K562 (cell line): ENCODE measurements around the gene CTBP2. TPM values are rescaled to one million over a fixed set of nuclear protein-coding genes. Genes with fewer than 3 reads are reported as not detected.

Experiments
- ATAC-seq: fragments of 200-7000 bp; cut with Tn5 transposase; 3 replicates; pipeline ENCODE4 v1.9.1; 2020; ENCODE audit warnings: moderate library complexity
- BruUV-seq: library from RNA; stranded (reverse); fragments of 400-500 nt; replicated peaks from 2 replicates; lab custom pipeline; 2021; lab: Mats Ljungman, UMichigan
- CTCF ChIA-PET: fragments of 300-600 bp; formaldehyde crosslinking; extraction: SDS; loops from one replicate; lab custom pipeline; 2021; ENCODE audit warnings: low intra/inter-chr PET ratio; lab: Yijun Ruan, JAX
- POLR2A ChIA-PET: fragments of 300-600, 350-650 bp; sonication (Branson Sonifier 250); formaldehyde crosslinking; extraction: SDS; loops from one replicate; lab custom pipeline; 2021; ENCODE audit warnings: antibody characterized with exemption, inconsistent platforms; lab: Yijun Ruan, JAX
- DNase-seq, 4 experiments: peaks; one replicate each; pipeline versions ENCODE4 v3.0.0 to v3.0.0-alpha.2; 2011 to 2018; ENCODE audit warnings: low spot score in 3 of 4, mixed read lengths in 3 of 4; ENCODE audit errors: extremely low read depth in 1 of 4
- FAIRE-seq: peaks from 2 replicates; lab custom pipeline; 2011; peaks lifted over from hg19 to GRCh38; lab: Jason Lieb, UNC
- H2AFZ ChIP-seq: 2 replicates; pipeline ENCODE4 v1.6.0; 2011; ENCODE audit warnings: low read depth, low read length, control low read depth, inconsistent platforms
- H3K27ac ChIP-seq: fragments of 200-600 bp; 3 replicates; pipeline ENCODE4 v1.8.0; 2011; ENCODE audit warnings: low read depth, mild to moderate bottlenecking, control low read depth, inconsistent platforms, low read length, moderate library complexity, mixed read lengths; ENCODE audit errors: extremely low read depth
- H3K27me3 ChIP-seq, 2 experiments: fragments of 300-600 bp in 1 of 2; 2 replicates in 1 of 2; 3 replicates in 1 of 2; pipeline versions ENCODE4 v1.6.0 to v1.8.0; 2011; ENCODE audit warnings: inconsistent platforms in 2 of 2, low read length in 2 of 2, mild to moderate bottlenecking in 1 of 2, mixed read lengths in 1 of 2, moderate library complexity in 1 of 2; ENCODE audit not compliant: control insufficient read depth in 2 of 2, insufficient read depth in 2 of 2
- H3K36me3 ChIP-seq: fragments of 300-600 bp; 3 replicates; pipeline ENCODE4 v1.8.0; 2011; ENCODE audit warnings: mild to moderate bottlenecking, low read length, inconsistent platforms; ENCODE audit not compliant: control insufficient read depth, insufficient read depth
- H3K4me1 ChIP-seq, 2 experiments: fragments of 200-600 bp in 1 of 2; replicated peaks in 1 of 2; 2 replicates in 1 of 2; 3 replicates in 1 of 2; pipeline versions ENCODE4 v1.5.1 to v1.8.0; 2011; ENCODE audit warnings: inconsistent platforms in 2 of 2, low read length in 2 of 2, mild to moderate bottlenecking in 1 of 2, mixed read lengths in 1 of 2, moderate library complexity in 1 of 2; ENCODE audit not compliant: control insufficient read depth in 2 of 2, insufficient read depth in 2 of 2
- H3K4me2 ChIP-seq: 2 replicates; pipeline ENCODE4 v1.6.1; 2011; ENCODE audit warnings: low read length, control low read depth, inconsistent platforms, mixed read lengths; ENCODE audit not compliant: insufficient read depth
- H3K4me3 ChIP-seq: fragments of 200-600 bp; sonication (generic), shearing (Covaris generic); 2 replicates; pipeline ENCODE4 v1.5.1; 2016; ENCODE audit warnings: control low read depth, inconsistent platforms
- H3K79me2 ChIP-seq: fragments of 200-600 bp; 3 replicates; pipeline ENCODE4 v1.8.0; 2011; ENCODE audit warnings: low read length, inconsistent platforms; ENCODE audit not compliant: control insufficient read depth, insufficient read depth
- H3K9ac ChIP-seq, 2 experiments: 2 replicates each; pipeline versions ENCODE4 v1.6.0 to v1.6.1; 2011; ENCODE audit warnings: low read depth in 2 of 2, low read length in 2 of 2, control low read depth in 1 of 2, inconsistent platforms in 1 of 2, mild to moderate bottlenecking in 1 of 2, mixed read lengths in 1 of 2; ENCODE audit not compliant: insufficient read depth in 1 of 2
- H3K9me1 ChIP-seq: one replicate; pipeline ENCODE4 v1.6.0; 2011; ENCODE audit warnings: inconsistent platforms, mild to moderate bottlenecking, low read length, moderate library complexity; ENCODE audit not compliant: control insufficient read depth, insufficient read depth
- H3K9me3 ChIP-seq: replicated peaks from 2 replicates; pipeline ENCODE4 v1.5.1; 2011; ENCODE audit warnings: low read depth, low read length, inconsistent platforms; ENCODE audit not compliant: control insufficient read depth, insufficient read depth
- H4K20me1 ChIP-seq: replicated peaks from 2 replicates; pipeline ENCODE4 v1.6.1; 2011; ENCODE audit warnings: low read length, inconsistent platforms, mixed read lengths; ENCODE audit not compliant: control insufficient read depth, insufficient read depth
- FOXA3 ChIP-seq, 2 experiments: fragments of 450-650 bp in 1 of 2; sonication (generic) in 1 of 2; formaldehyde crosslinking; IDR thresholded peaks in 1 of 2; conservative IDR thresholded peaks in 1 of 2; 2 replicates each; pipeline versions ENCODE4 v1.4.0 to v1.8.0; 2020 to 2022; ENCODE audit warnings: mild to moderate bottlenecking in 2 of 2, missing genetic modification reagents in 1 of 2
- HOMEZ ChIP-seq: fragments of 250-450 bp; sonication (Bioruptor Pico); IDR thresholded peaks from 2 replicates; pipeline ENCODE4 v1.4.0; 2020; ENCODE audit warnings: mild to moderate bottlenecking, moderate library complexity
- MCM5 ChIP-seq: fragments of 450-650 bp; IDR thresholded peaks from 2 replicates; pipeline ENCODE4 v1.6.1; 2016; ENCODE audit warnings: low read depth
- MEIS2 ChIP-seq: fragments of 450-650 bp; IDR thresholded peaks from 2 replicates; pipeline ENCODE4 v1.6.1; 2014; ENCODE audit warnings: mild to moderate bottlenecking; ENCODE audit not compliant: partially characterized antibody
- MIER1 ChIP-seq: fragments of 450-650 bp; IDR thresholded peaks from 2 replicates; pipeline ENCODE4 v1.6.1; 2016; ENCODE audit warnings: antibody characterized with exemption, mild to moderate bottlenecking, low read depth
- NFE2 ChIP-seq: IDR thresholded peaks from 2 replicates; pipeline ENCODE4 v1.6.1; 2014; ENCODE audit warnings: antibody characterized with exemption, low read depth
- PHF21A ChIP-seq: fragments of 450-650 bp; IDR thresholded peaks from 2 replicates; pipeline ENCODE4 v1.6.1; 2017; ENCODE audit warnings: low read depth, borderline replicate concordance
- RBM15 ChIP-seq: fragments of 200-400 bp; formaldehyde crosslinking; IDR thresholded peaks from 2 replicates; pipeline ENCODE4 v1.6.1; 2018; ENCODE audit warnings: mild to moderate bottlenecking, low read length, moderate library complexity; ENCODE audit not compliant: insufficient read depth
- SAFB ChIP-seq: fragments of 200-400 bp; formaldehyde crosslinking; IDR thresholded peaks from 2 replicates; pipeline ENCODE4 v1.6.1; 2017; ENCODE audit warnings: low read depth, low read length, borderline replicate concordance
- THRB ChIP-seq: fragments of 450-650 bp; formaldehyde crosslinking; conservative IDR thresholded peaks from 2 replicates; pipeline ENCODE4 v1.4.0; 2022; ENCODE audit warnings: mild to moderate bottlenecking, missing genetic modification characterization
- ZNF232 ChIP-seq: sonication (generic); formaldehyde crosslinking; IDR thresholded peaks from 2 replicates; pipeline ENCODE4 v1.8.0; 2022; ENCODE audit warnings: mild to moderate bottlenecking, missing genetic modification reagents
- ZNF699 ChIP-seq: fragments of 250-450 bp; sonication (Bioruptor Pico); IDR thresholded peaks from 2 replicates; pipeline ENCODE4 v1.8.0; 2021; ENCODE audit warnings: mild to moderate bottlenecking, moderate library complexity; ENCODE audit not compliant: insufficient replicate concordance
- WGBS: fragments of 100-300 bp; shearing (Covaris generic); methylation state at CpG from one replicate; pipeline ENCODE4 v1.1.6; 2016; ENCODE audit warnings: low coverage, mixed read lengths; ENCODE audit not compliant: insufficient coverage; ENCODE audit errors: missing lambda C conversion rate; 5-methylcytosine and 5-hydroxymethylcytosine counted together
- in situ Hi-C: fragments of 300-500 bp; cut with MboI; formaldehyde crosslinking; loops from 4 replicates; pipeline ENCODE4 v1.15.0; 2018; ENCODE audit warnings: inconsistent platforms, mixed read lengths
- intact Hi-C: fragments of 100-400 bp; cut with micrococcal nuclease; formaldehyde crosslinking; loops from 2 replicates; pipeline ENCODE4 v1.14.2; 2022
- polyA plus RNA-seq, 8 experiments: library from polyadenylated mRNA; depleted of rRNA in 4 of 8; stranded (reverse) in 5 of 8; unstranded in 3 of 8; fragments of >200 nt; fragmentation: Nextera tagmentation in 2 of 8; fragmentation: Illumina TruSeq in 1 of 8; extraction: Ambion mirVana in 2 of 8; extraction: Trizol in 1 of 8; gene quantifications; 2 replicates each; pipeline versions ENCODE4 v1.2.1 to v1.2.3, GENCODE V29; 2011 to 2014; ENCODE audit warnings: inconsistent platforms in 1 of 8, missing spikeins in 1 of 8
- total RNA-seq, 7 experiments: library from RNA; depleted of rRNA in 6 of 7; stranded (reverse); fragments of >200 nt in 6 of 7; fragmentation: Illumina TruSeq in 2 of 7; extraction: Trizol in 2 of 7; gene quantifications; 2 replicates each; pipeline versions ENCODE4 v1.2.1 to v1.2.3, GENCODE V29; 2011 to 2021; ENCODE audit warnings: low replicate concordance in 1 of 7

Gene CTBP2
- total and polyA plus RNA-seq, 9 of the 15 experiments (the other 6 are each of a cell fraction or from before 2014, with no cell fraction given), result 1.3 to 8.8 (median 5.1) TPM

DNA sequence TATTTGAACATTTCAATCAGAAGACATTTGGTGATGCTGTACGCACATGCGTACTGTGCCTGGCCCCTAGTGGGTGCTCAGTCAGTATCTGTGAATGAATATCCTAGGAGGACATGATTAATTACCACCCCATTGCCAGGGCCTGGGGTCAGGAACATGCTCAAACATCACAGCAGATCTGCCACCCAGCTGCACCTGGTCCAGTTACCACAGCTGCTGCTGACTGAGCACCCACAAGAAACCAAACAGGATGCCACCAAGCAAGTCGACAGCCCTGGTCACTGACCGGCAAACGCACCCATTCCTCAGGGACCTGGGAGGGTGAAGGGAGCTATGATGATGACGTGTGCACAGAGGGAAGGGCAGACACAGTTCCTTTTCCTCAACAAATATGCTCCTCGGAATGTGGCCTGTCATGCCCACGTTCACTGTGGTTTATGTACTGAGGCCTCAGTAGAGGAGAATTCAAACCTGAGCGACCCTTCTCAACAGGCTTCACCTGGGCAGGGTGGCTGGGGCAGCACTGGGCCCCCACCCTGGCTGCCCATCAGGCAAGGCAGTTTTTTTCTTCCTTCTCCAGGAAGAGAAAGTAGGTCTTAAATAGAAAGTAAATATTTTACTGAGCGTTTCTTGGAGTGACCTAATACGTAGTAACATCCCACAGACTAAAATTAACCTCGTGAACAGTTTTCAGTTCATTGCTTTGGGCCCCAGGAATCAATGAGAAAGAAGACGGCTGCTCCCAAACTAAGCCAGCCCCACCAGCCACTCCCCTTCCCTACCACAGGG is 13.4 kb downstream of the CTBP2 start:
- Histone ChIP-seq H3K79me2 (peaks cover 100% of the 10 kb centered on the region), H3K27ac (no peak overlapping the region), H3K36me3 (peaks cover 38% of the 10 kb centered on the region; the same call in 2 of the 3 replicates), H3K4me2 (no peak overlapping the region), H3K27me3 (no peaks in the 10 kb centered on the region), H3K4me1 (peaks cover 51 to 52% of the 10 kb centered on the region in 2 experiments), H3K9me1 (peaks cover 5% of the 10 kb centered on the region), H3K9me3 (no peaks in the 10 kb centered on the region), H3K4me3 (no peak overlapping the region), H2AFZ (no peak overlapping the region)
- CTCF ChIA-PET, result no interaction called here
- FAIRE-seq (no peak), DNase-seq (no peak)
- BruUV-seq, result no TSS peak
- intact Hi-C loops, result loop anchor here (5.0 kb wide), 1 partner anchor 95 kb away; no protein-coding TSS in a partner anchor
- WGBS, result 85% methylated on average over 6 of the region's 13 CpGs
- TF ChIP-seq MCM5 (no peak), MEIS2 (peak; percentile 41)
- TF ChIP-seq, all 486 proteins: peak for 1
- peaks cover 51% of the 10 kb centered on the region for H4K20me1 ChIP-seq
- in situ Hi-C loops, result no loop called here
- peak overlapping the region in 1 of 2 experiments; percentile 31; a peak in 1 of 4 replicates for H3K9ac ChIP-seq
- POLR2A ChIA-PET, result no interaction called here
- ATAC-seq, result no peak

- ChIA-PET POLR2A (interaction anchor here (0.5 to 1.5 kb wide), 3 partner anchors 8 to 10 kb away, joined by 3 to 5 read pairs (median 5); no protein-coding TSS in a partner anchor), CTCF (no interaction called here)
- peaks cover 61% of the 10 kb centered on the region for H4K20me1 ChIP-seq
- H3K36me3 ChIP-seq, result peaks cover 32% of the 10 kb centered on the region; the same call in 2 of the 3 replicates
- in situ Hi-C loops, result no loop called here
- H3K9me1 ChIP-seq, result peaks cover 9% of the 10 kb centered on the region
- peaks cover 100% of the 10 kb centered on the region for H3K79me2 ChIP-seq
- intact Hi-C loops, result loop anchor here (5.0 kb wide), 1 partner anchor 93 kb away; no protein-coding TSS in a partner anchor
- H3K27ac ChIP-seq, result peak overlapping the region; percentile 43
- DNase-seq (no peak), FAIRE-seq (no peak), ATAC-seq (no peak)
- H3K9me3 ChIP-seq, result no peaks in the 10 kb centered on the region
- BruUV-seq, result no TSS peak
- H3K4me3 ChIP-seq, result no peak overlapping the region; the same call in 1 of the 2 replicates
- H3K4me1 ChIP-seq, result peaks cover 54 to 59% of the 10 kb centered on the region in 2 experiments
- H3K4me2 ChIP-seq, result peak overlapping the region; percentile 49
- no peak overlapping the region for H3K9ac ChIP-seq
- 26% methylated on average over 4 of the region's 5 CpGs for WGBS
- H3K27me3 ChIP-seq, result no peaks in the 10 kb centered on the region
- H2AFZ ChIP-seq, result no peak overlapping the region
- TF ChIP-seq ZNF699 (CRISPR knock-in tag) (no peak), THRB (CRISPR knock-in tag) (no peak), PHF21A (no peak), SAFB (no peak), RBM15 (no peak), FOXA3 (CRISPR knock-in tag; conservative IDR thresholded peaks at IDR 0.05 in 1 of 2, IDR thresholded peaks at IDR 0.05 in 1 of 2) (no peak), HOMEZ (CRISPR knock-in tag) (no peak), MIER1 (no peak), NFE2 (no peak), ZNF232 (CRISPR knock-in tag) (no peak)
Measured at GRCh38 chr10:125145636-125146035, 14.7 kb downstream of the CTBP2 start.
